Tibial nerve (tissue), 4 donors: ENCODE results near the gene ZNF878. TPM values are rescaled to one million over a fixed set of nuclear protein-coding genes. Genes with fewer than 3 reads are reported as not detected.

Experiments
- DNase-seq, 2 donors: peaks; one replicate each; pipeline ENCODE4 v3.0.0-alpha.2; 2019; ENCODE audit warnings: low spot score in 2 of 2
- H3K27ac ChIP-seq, 4 donors: fragments of 200-600 bp; sonication (generic) in 3 of 4; one replicate each; pipeline ENCODE4 v1.5.1; 2017 to 2019; ENCODE audit warnings: mild to moderate bottlenecking in 1 of 4
- H3K27me3 ChIP-seq, 2 donors: fragments of 200-600 bp; sonication (generic) in 1 of 2; one replicate each; pipeline versions ENCODE4 v1.5.1 to v1.6.0; 2017 to 2019
- H3K36me3 ChIP-seq, 3 donors: fragments of 200-600 bp; sonication (generic); one replicate each; pipeline ENCODE4 v1.5.1; 2018 to 2019
- H3K4me1 ChIP-seq, 4 donors: fragments of 200-600 bp; sonication (generic) in 3 of 4; one replicate each; pipeline ENCODE4 v1.5.1; 2017 to 2019
- H3K4me3 ChIP-seq, 4 donors: fragments of 200-600 bp; sonication (generic) in 3 of 4; one replicate each; pipeline ENCODE4 v1.5.1; 2017 to 2019; ENCODE audit warnings: mild to moderate bottlenecking in 1 of 4, moderate library complexity in 1 of 4
- H3K9me3 ChIP-seq, 4 donors: fragments of 200-600 bp; sonication (generic) in 3 of 4; one replicate each; pipeline ENCODE4 v1.5.1; 2017 to 2019
- CTCF ChIP-seq, 5 experiments: fragments of 200-600 bp in 3 of 5; fragments of 450-650 bp in 2 of 5; sonication (generic) in 3 of 5; IDR thresholded peaks; one replicate each; pipeline ENCODE4 v1.5.1; 2016 to 2019; ENCODE audit warnings: antibody characterized with exemption in 5 of 5, mild to moderate bottlenecking in 3 of 5, moderate library complexity in 2 of 5
- EP300 ChIP-seq, 2 donors: sonication (generic); formaldehyde crosslinking; IDR thresholded peaks; one replicate each; pipeline ENCODE4 v1.6.1; 2017; ENCODE audit warnings: antibody characterized with exemption in 2 of 2, mild to moderate bottlenecking in 1 of 2
- POLR2A ChIP-seq, 2 donors: fragments of 450-650 bp; IDR thresholded peaks; one replicate each; pipeline ENCODE4 v1.6.1; 2017; ENCODE audit warnings: antibody characterized with exemption in 2 of 2, mild to moderate bottlenecking in 2 of 2, moderate library complexity in 2 of 2
- WGBS, 2 donors: methylation state at CpG; one replicate each; pipeline ENCODE4 v1.1.5; 2018; 5-methylcytosine and 5-hydroxymethylcytosine counted together
- total RNA-seq, 4 donors: library from RNA; depleted of rRNA; stranded (reverse); fragments of >200 nt; gene quantifications; one replicate each; pipeline ENCODE4 v1.1.0, GENCODE V29; 2016

ZNF878 gene
- total RNA-seq, 4 donors from 2014 or later = 0.59 to 0.66 TPM; not detected in 2

DNA sequence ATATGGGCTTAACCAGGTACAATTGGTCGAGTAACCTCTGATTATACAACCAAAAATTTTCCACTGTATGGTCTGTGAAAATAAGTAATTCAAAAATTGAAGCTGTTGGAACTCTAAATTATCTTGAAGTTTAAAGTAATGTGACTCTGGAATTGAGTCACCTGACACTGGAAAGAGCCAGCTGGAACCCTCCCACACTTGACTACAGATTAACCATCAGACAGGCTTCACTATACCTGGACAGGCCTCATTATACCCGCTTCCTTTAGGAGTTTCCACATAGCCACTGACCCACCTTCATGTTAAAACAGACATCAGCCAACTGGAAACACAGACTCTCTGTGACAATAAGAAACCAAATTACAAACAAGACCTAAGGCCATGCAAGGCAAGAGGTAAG, 18.6 kb downstream of the ZNF878 start:
- Histone ChIP-seq H3K36me3 (peaks cover 0 to 10% (median 0%) of the 10 kb centered on the region in 3 donors), H3K27ac (peak overlapping the region in 1 of 4 donors; percentile 95), H3K27me3 (no peaks in the 10 kb centered on the region), H3K9me3 (no peaks in the 10 kb centered on the region), H3K4me3 (no peak overlapping the region), H3K4me1 (peaks cover 0 to 22% (median 2%) of the 10 kb centered on the region in 4 donors)
- TF ChIP-seq POLR2A (IDR thresholded peaks at IDR 0.05) = no peak
- no peak for TF ChIP-seq CTCF (IDR thresholded peaks at IDR 0.05)
- no peak for TF ChIP-seq EP300 (IDR thresholded peaks at IDR 0.05)
- 77 to 83% methylated on average over 2 of the region's 2 CpGs for WGBS, 2 donors
- no peak for DNase-seq

- no peak overlapping the region for H3K4me3 ChIP-seq
- H3K27me3 ChIP-seq = no peaks in the 10 kb centered on the region
- no peak for TF ChIP-seq EP300 (IDR thresholded peaks at IDR 0.05)
- no peak for TF ChIP-seq POLR2A (IDR thresholded peaks at IDR 0.05)
- TF ChIP-seq CTCF (IDR thresholded peaks at IDR 0.05) = no peak
- no peaks in the 10 kb centered on the region for H3K4me1 ChIP-seq
- H3K36me3 ChIP-seq = peaks cover 5 to 88% (median 13%) of the 10 kb centered on the region in 3 donors
- WGBS, 2 donors = 70 to 73% methylated on average over 2 of the region's 2 CpGs
- peaks cover 0 to 96% (median 25%) of the 10 kb centered on the region in 4 donors for H3K9me3 ChIP-seq
- no peak overlapping the region for H3K27ac ChIP-seq
- DNase-seq = no peak
These were observed 37.0 kb downstream of the ZNF878 start for GRCh38 chr19:12015753-12016116.

GRCh38 chr19:12015015-12015752, 37.6 kb downstream of the ZNF878 start:
- Histone ChIP-seq H3K4me1 (no peaks in the 10 kb centered on the region), H3K27me3 (no peaks in the 10 kb centered on the region), H3K9me3 (peaks cover 0 to 96% (median 26%) of the 10 kb centered on the region in 4 donors), H3K4me3 (no peak overlapping the region), H3K27ac (no peak overlapping the region), H3K36me3 (peaks cover 5 to 84% (median 13%) of the 10 kb centered on the region in 3 donors)
- 97% methylated on average over 9 of the region's 9 CpGs for WGBS, 2 donors
- no peak for DNase-seq
- TF ChIP-seq POLR2A (IDR thresholded peaks at IDR 0.05) = no peak
- no peak for TF ChIP-seq CTCF (IDR thresholded peaks at IDR 0.05)
- no peak for TF ChIP-seq EP300 (IDR thresholded peaks at IDR 0.05)

DNA sequence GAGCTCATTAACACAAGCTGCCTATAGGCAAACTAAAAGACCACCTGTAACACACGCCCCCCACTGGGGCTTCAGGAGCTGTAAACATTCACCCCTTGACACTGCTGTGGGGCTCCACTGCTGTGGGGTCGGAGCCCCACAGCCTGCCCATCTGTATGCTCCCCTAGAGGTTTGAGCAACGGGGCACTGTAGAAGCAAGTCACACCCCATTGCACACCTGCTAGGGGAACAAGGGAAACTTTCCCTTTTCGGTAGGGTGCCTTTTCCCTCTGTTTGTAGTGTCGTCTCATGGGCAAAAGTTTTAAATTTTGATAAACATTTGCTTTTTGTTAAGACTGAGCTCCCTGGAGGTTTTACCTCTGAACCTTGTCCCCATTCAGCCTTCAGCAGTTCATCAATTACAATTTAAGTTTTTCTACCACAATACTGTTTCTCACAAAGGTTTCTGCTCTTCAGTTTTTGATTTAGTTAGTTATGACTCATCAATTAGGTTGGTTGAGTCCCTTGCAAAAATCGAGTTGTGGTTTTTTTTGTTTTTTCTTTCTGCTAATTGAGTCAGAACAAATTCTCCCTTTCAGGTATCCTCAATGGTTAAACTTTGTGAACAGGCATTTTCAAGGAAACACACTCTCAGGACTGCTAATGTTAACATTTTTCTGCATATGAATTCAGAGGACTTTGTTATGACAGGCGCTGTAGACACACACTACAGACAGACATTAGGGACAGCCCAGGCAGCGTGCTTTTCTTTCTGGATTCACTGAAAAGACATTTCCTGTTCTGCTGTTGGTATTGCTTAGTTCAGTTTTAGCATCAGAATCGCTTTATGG, 52.4 kb downstream of the ZNF878 start:
- no peak for DNase-seq

More for the DNA sequence above, 52.4 kb downstream of the ZNF878 start:
- no peak for TF ChIP-seq POLR2A (IDR thresholded peaks at IDR 0.05)
- no peak for TF ChIP-seq CTCF (IDR thresholded peaks at IDR 0.05)
- 80% methylated on average over 9 of the region's 9 CpGs for WGBS, 2 donors
- H3K4me3 ChIP-seq = no peak overlapping the region
- no peaks in the 10 kb centered on the region for H3K4me1 ChIP-seq
- H3K36me3 ChIP-seq = peaks cover 0 to 36% (median 0%) of the 10 kb centered on the region in 3 donors
- no peak overlapping the region for H3K27ac ChIP-seq
- no peaks in the 10 kb centered on the region for H3K27me3 ChIP-seq
- H3K9me3 ChIP-seq = peaks cover 0 to 6% (median 0%) of the 10 kb centered on the region in 4 donors
